ENCODE data around the gene RASAL2. TPM values are rescaled to one million over a fixed set of nuclear protein-coding genes. Genes with fewer than 3 reads are reported as not detected.

Gene RASAL2
- total RNA-seq, 1 experiment from 2014 or later: 31.6 TPM

DNA sequence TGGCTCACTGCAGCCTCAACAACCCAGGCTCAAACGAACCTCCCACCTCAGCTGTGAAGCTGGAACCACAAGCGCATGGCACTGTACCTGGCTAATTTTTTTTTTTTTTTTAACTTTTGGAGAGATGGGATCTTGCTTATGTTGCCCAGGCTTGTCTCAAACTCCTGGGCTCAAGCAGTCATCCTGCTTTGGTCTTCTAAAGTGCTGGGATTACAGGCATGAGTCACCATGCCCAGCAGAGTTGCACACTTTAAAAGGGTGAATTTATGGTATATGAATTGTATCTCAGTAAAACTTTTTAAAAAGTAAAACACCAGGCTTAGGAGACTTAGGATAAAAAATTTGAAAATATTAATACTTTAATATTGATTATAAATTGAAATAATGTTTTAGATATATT, 303.8 kb downstream of the RASAL2 start:
- Histone ChIP-seq H3K36me3 (ENCODE audit: control insufficient read depth, insufficient read depth, low read length) (no peaks in the 10 kb centered on the region; the same call in 1 of the 2 replicates), H3K27me3 (ENCODE audit: control insufficient read depth, insufficient read depth, low read length) (no peaks in the 10 kb centered on the region), H3K4me1 (ENCODE audit: control insufficient read depth, insufficient read depth, low read length) (no peaks in the 10 kb centered on the region), H3K27ac (ENCODE audit: low read length) (no peak overlapping the region), H3K9me3 (ENCODE audit: control insufficient read depth, insufficient read depth, low read depth, low read length) (no peaks in the 10 kb centered on the region), H3K4me3 (ENCODE audit: low read depth in 2 of 2, low read length in 2 of 2) (no peak overlapping the region)
- TF ChIP-seq SIN3A (IDR thresholded peaks at IDR 0.05; ENCODE audit: borderline replicate concordance, insufficient read depth, low read depth, low read length): no peak
- TF ChIP-seq TCF7L2 (IDR thresholded peaks at IDR 0.05; ENCODE audit: low read depth, low read length): no peak
- no peak for TF ChIP-seq POLR2AphosphoS5 (IDR thresholded peaks at IDR 0.05; ENCODE audit: low read depth, low read length)
- TF ChIP-seq, protein P1, sequence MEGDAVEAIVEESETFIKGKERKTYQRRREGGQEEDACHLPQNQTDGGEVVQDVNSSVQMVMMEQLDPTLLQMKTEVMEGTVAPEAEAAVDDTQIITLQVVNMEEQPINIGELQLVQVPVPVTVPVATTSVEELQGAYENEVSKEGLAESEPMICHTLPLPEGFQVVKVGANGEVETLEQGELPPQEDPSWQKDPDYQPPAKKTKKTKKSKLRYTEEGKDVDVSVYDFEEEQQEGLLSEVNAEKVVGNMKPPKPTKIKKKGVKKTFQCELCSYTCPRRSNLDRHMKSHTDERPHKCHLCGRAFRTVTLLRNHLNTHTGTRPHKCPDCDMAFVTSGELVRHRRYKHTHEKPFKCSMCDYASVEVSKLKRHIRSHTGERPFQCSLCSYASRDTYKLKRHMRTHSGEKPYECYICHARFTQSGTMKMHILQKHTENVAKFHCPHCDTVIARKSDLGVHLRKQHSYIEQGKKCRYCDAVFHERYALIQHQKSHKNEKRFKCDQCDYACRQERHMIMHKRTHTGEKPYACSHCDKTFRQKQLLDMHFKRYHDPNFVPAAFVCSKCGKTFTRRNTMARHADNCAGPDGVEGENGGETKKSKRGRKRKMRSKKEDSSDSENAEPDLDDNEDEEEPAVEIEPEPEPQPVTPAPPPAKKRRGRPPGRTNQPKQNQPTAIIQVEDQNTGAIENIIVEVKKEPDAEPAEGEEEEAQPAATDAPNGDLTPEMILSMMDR (IDR thresholded peaks at IDR 0.05): no peak
- TF ChIP-seq, protein P2, sequence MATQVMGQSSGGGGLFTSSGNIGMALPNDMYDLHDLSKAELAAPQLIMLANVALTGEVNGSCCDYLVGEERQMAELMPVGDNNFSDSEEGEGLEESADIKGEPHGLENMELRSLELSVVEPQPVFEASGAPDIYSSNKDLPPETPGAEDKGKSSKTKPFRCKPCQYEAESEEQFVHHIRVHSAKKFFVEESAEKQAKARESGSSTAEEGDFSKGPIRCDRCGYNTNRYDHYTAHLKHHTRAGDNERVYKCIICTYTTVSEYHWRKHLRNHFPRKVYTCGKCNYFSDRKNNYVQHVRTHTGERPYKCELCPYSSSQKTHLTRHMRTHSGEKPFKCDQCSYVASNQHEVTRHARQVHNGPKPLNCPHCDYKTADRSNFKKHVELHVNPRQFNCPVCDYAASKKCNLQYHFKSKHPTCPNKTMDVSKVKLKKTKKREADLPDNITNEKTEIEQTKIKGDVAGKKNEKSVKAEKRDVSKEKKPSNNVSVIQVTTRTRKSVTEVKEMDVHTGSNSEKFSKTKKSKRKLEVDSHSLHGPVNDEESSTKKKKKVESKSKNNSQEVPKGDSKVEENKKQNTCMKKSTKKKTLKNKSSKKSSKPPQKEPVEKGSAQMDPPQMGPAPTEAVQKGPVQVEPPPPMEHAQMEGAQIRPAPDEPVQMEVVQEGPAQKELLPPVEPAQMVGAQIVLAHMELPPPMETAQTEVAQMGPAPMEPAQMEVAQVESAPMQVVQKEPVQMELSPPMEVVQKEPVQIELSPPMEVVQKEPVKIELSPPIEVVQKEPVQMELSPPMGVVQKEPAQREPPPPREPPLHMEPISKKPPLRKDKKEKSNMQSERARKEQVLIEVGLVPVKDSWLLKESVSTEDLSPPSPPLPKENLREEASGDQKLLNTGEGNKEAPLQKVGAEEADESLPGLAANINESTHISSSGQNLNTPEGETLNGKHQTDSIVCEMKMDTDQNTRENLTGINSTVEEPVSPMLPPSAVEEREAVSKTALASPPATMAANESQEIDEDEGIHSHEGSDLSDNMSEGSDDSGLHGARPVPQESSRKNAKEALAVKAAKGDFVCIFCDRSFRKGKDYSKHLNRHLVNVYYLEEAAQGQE (IDR thresholded peaks at IDR 0.05; ENCODE audit: insufficient read depth in 1 of 2, low read depth in 2 of 2, low read length in 1 of 2): no peak
- intact Hi-C loops (cut with micrococcal nuclease; ENCODE audit: unreplicated experiment) (no loop called here), in situ Hi-C loops (cut with HindIII; ENCODE audit: low pct_unique_long_range_greater_than_20kb, low sequenced_read_pairs) (no loop called here)
- ATAC-seq: no peak
- ChIA-PET POLR2A (no interaction called here), CTCF (no interaction called here)
- no TSS peak for BruUV-seq (replicated peaks)
- DNase-seq (ENCODE audit: low read depth, low spot score): no peak

DNA sequence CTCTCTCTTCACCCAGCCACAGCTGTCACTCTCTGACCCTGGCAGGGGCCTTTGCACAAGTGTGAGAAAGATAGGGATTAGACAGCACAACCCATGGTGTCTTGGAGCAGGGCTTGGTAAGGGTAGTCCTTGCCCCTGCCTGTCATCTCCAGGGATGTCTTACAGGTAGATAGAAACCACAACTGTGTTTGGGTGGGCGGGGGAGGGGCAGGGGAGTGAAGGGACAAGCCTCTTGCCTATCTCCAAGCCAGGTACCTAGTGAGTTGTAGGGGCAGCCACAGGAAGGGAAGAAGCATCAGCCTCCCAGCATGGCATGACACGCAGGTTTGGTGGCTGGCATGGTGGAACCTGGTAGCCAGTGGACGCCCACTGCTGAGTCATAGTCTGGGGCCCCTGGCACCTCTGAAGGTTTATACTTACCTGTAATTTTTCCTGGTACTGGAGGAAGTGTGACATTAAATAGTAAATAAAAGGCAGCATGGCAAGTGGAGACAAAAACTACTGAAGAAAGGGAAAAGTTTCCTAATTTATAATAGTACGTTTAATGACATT, 305.3 kb downstream of the RASAL2 start:
- ATAC-seq: no peak
- DNase-seq (ENCODE audit: low read depth, low spot score): no peak
- no peaks in the 10 kb centered on the region for H3K36me3 ChIP-seq (ENCODE audit: control insufficient read depth, insufficient read depth, low read length)
- H3K27ac ChIP-seq (ENCODE audit: low read length): no peak overlapping the region
- H3K4me3 ChIP-seq (ENCODE audit: low read depth in 2 of 2, low read length in 2 of 2): no peak overlapping the region
- in situ Hi-C loops (cut with HindIII; ENCODE audit: low pct_unique_long_range_greater_than_20kb, low sequenced_read_pairs) (no loop called here), intact Hi-C loops (cut with micrococcal nuclease; ENCODE audit: unreplicated experiment) (no loop called here)
- ChIA-PET POLR2A (no interaction called here), CTCF (no interaction called here)
- no peaks in the 10 kb centered on the region for H3K27me3 ChIP-seq (ENCODE audit: control insufficient read depth, insufficient read depth, low read length)
- H3K9me3 ChIP-seq (ENCODE audit: control insufficient read depth, insufficient read depth, low read depth, low read length): no peaks in the 10 kb centered on the region
- BruUV-seq (replicated peaks): no TSS peak
- H3K4me1 ChIP-seq (ENCODE audit: control insufficient read depth, insufficient read depth, low read length): no peaks in the 10 kb centered on the region
- TF ChIP-seq, protein P1 (IDR thresholded peaks at IDR 0.05): no peak
- TF ChIP-seq SIN3A (IDR thresholded peaks at IDR 0.05; ENCODE audit: borderline replicate concordance, insufficient read depth, low read depth, low read length): no peak
- no peak for TF ChIP-seq POLR2AphosphoS5 (IDR thresholded peaks at IDR 0.05; ENCODE audit: low read depth, low read length)
- TF ChIP-seq, protein P2 (IDR thresholded peaks at IDR 0.05; ENCODE audit: insufficient read depth in 1 of 2, low read depth in 2 of 2, low read length in 1 of 2): no peak
- no peak for TF ChIP-seq TCF7L2 (IDR thresholded peaks at IDR 0.05; ENCODE audit: low read depth, low read length)
